ENCODE data around the gene GNG12. TPM values are rescaled to one million over a fixed set of nuclear protein-coding genes. Genes with fewer than 3 reads are reported as not detected.

Gene GNG12
- polyA plus RNA-seq, 3 donors: 0.03 TPM; not detected in 2

- peaks cover 7% of the 10 kb centered on the region for H4K20me1 ChIP-seq (ENCODE audit: insufficient read depth, low read length)
- TF ChIP-seq CTCF (IDR thresholded peaks at IDR 0.05): no peak
- H3K79me2 ChIP-seq (ENCODE audit: insufficient read depth, low read length): peaks cover 20% of the 10 kb centered on the region
- Mint-ChIP-seq H3K4me3 (peak overlapping the region; percentile 16 to 44), H3K36me3 (peaks cover 6 to 15% of the 10 kb centered on the region in 2 donors), H3K4me1 (peaks cover 43% of the 10 kb centered on the region), H3K27me3 (ENCODE audit: low read depth in 3 of 3) (peaks cover 1 to 2% (median 1%) of the 10 kb centered on the region in 3 donors), H3K27ac (peak overlapping the region; percentile 69 to 90 (median 85)), H3K9me3 (peaks cover 0 to 2% (median 0%) of the 10 kb centered on the region in 7 donors)
- H3K4me3 ChIP-seq (replicated peaks in 1 of 3; ENCODE audit: low read depth in 2 of 3, low read length in 3 of 3): peak overlapping the region in 1 of 3 experiments; percentile 18
- peaks cover 0 to 10% of the 10 kb centered on the region in 2 donors for H3K36me3 ChIP-seq (replicated peaks in 1 of 2; ENCODE audit: control insufficient read depth in 1 of 2, insufficient read depth in 2 of 2, low read length in 2 of 2)
- DNase-seq: peak in 2 of 3 donors; percentile 67 to 77
- H3K9me3 ChIP-seq (replicated peaks in 1 of 2; ENCODE audit: control insufficient read depth in 1 of 2, insufficient read depth in 1 of 2, low read length in 2 of 2): no peaks in the 10 kb centered on the region
- no peak overlapping the region for H2AFZ ChIP-seq (ENCODE audit: insufficient read depth, low read depth, low read length, poor library complexity, severe bottlenecking)
- 7% methylated on average over 3 of the region's 3 CpGs for WGBS (ENCODE audit: insufficient coverage)
- H3K27ac ChIP-seq (ENCODE audit: low read depth in 1 of 2, low read length in 2 of 2): peak overlapping the region in 1 of 2 donors; percentile 51
- no peak overlapping the region for H3K9ac ChIP-seq (ENCODE audit: insufficient read depth, low read length, poor library complexity, severe bottlenecking)
- peak overlapping the region; percentile 37 for H3K4me2 ChIP-seq (replicated peaks; ENCODE audit: extremely low read depth, low read length, poor library complexity, severe bottlenecking)
- H3K27me3 ChIP-seq (ENCODE audit: control insufficient read depth in 2 of 2, insufficient read depth in 2 of 2, low read length in 2 of 2): no peaks in the 10 kb centered on the region
- intact Hi-C loops (cut with micrococcal nuclease): loop anchor here (5.0 to 10.0 kb wide), 4 partner anchors 34 to 1356 kb away; partner anchors contain the start of gene SERBP1 (in 1 of the 2)
- H3K4me1 ChIP-seq (ENCODE audit: control insufficient read depth in 1 of 2, insufficient read depth in 2 of 2, low read length in 2 of 2): peaks cover 44 to 55% of the 10 kb centered on the region in 2 donors
Observed at GRCh38 chr1:67688526-67689219, 144.6 kb downstream of the GNG12 start.

DNA sequence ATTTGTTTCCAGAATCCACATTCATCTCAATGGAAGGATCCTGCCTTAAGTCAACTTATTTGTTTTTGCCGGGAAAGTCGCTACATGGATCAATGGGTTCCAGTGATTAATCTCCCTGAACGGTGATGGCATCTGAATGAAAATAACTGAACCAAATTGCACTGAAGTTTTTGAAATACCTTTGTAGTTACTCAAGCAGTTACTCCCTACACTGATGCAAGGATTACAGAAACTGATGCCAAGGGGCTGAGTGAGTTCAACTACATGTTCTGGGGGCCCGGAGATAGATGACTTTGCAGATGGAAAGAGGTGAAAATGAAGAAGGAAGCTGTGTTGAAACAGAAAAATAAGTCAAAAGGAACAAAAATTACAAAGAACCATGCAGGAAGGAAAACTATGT, 145.6 kb downstream of the GNG12 start:
- intact Hi-C loops (cut with micrococcal nuclease): loop anchor here (5.0 to 10.0 kb wide), 4 partner anchors 35 to 1355 kb away; partner anchors contain the start of gene SERBP1 (in 1 of the 2)
- Histone ChIP-seq H3K27ac (ENCODE audit: low read depth in 1 of 2, low read length in 2 of 2) (peak overlapping the region in 1 of 2 donors; percentile 26), H3K36me3 (replicated peaks in 1 of 2; ENCODE audit: control insufficient read depth in 1 of 2, insufficient read depth in 2 of 2, low read length in 2 of 2) (peaks cover 0 to 10% of the 10 kb centered on the region in 2 donors), H3K79me2 (ENCODE audit: insufficient read depth, low read length) (peaks cover 20% of the 10 kb centered on the region), H3K4me2 (replicated peaks; ENCODE audit: extremely low read depth, low read length, poor library complexity, severe bottlenecking) (peak overlapping the region; percentile 99), H3K27me3 (ENCODE audit: control insufficient read depth in 2 of 2, insufficient read depth in 2 of 2, low read length in 2 of 2) (no peaks in the 10 kb centered on the region), H2AFZ (ENCODE audit: insufficient read depth, low read depth, low read length, poor library complexity, severe bottlenecking) (no peak overlapping the region), H3K4me3 (replicated peaks in 1 of 3; ENCODE audit: low read depth in 2 of 3, low read length in 3 of 3) (peak overlapping the region in 1 of 3 experiments; percentile 91), H3K9me3 (replicated peaks in 1 of 2; ENCODE audit: control insufficient read depth in 1 of 2, insufficient read depth in 1 of 2, low read length in 2 of 2) (no peaks in the 10 kb centered on the region), H4K20me1 (ENCODE audit: insufficient read depth, low read length) (peaks cover 7% of the 10 kb centered on the region), H3K9ac (ENCODE audit: insufficient read depth, low read length, poor library complexity, severe bottlenecking) (no peak overlapping the region), H3K4me1 (ENCODE audit: control insufficient read depth in 1 of 2, insufficient read depth in 2 of 2, low read length in 2 of 2) (peaks cover 52 to 65% of the 10 kb centered on the region in 2 donors)
- DNase-seq: peak in 2 of 3 donors; percentile 21 to 23
- H3K4me3 Mint-ChIP-seq: no peak overlapping the region
- H3K27ac Mint-ChIP-seq: peak overlapping the region; percentile 16 to 86 (median 42)
- no peak for TF ChIP-seq CTCF (IDR thresholded peaks at IDR 0.05)
- H3K27me3 Mint-ChIP-seq (ENCODE audit: low read depth in 3 of 3): peaks cover 1 to 2% (median 1%) of the 10 kb centered on the region in 3 donors
- H3K36me3 Mint-ChIP-seq: peaks cover 6 to 15% of the 10 kb centered on the region in 2 donors
- H3K4me1 Mint-ChIP-seq: peaks cover 50% of the 10 kb centered on the region
- 0% methylated on average over 1 of the region's 4 CpGs for WGBS (ENCODE audit: insufficient coverage)
- peaks cover 0 to 2% (median 0%) of the 10 kb centered on the region in 7 donors for H3K9me3 Mint-ChIP-seq

Data from CD14-positive monocyte (primary cell).